K562 (cell line): ENCODE measurements around the gene DUSP28. TPM values are rescaled to one million over a fixed set of nuclear protein-coding genes. Genes with fewer than 3 reads are reported as not detected.

Source experiments
- ATF1 ChIP-seq, 2 experiments: fragments of 450-650 bp in 1 of 2; IDR thresholded peaks; 2 replicates each; pipeline ENCODE4 v1.6.1; 2016; ENCODE audit warnings: missing compliant biosample characterization in 1 of 2, missing genetic modification characterization in 1 of 2
- BRF1 ChIP-seq: IDR thresholded peaks from 3 replicates; pipeline ENCODE4 v1.6.1; 2011; ENCODE audit warnings: borderline replicate concordance, mild to moderate bottlenecking; ENCODE audit not compliant: insufficient read length; ENCODE audit errors: extremely low read depth
- CBX3 ChIP-seq, 2 experiments: IDR thresholded peaks; 1 replicate in 1 of 2; 2 replicates in 1 of 2; pipeline ENCODE4 v1.6.1; 2012; ENCODE audit warnings: inconsistent platforms in 2 of 2, low read length in 2 of 2, borderline replicate concordance in 1 of 2, control low read depth in 1 of 2
- E2F5 ChIP-seq: sonication (generic); formaldehyde crosslinking; IDR thresholded peaks from 2 replicates; pipeline ENCODE4 v1.8.0; 2022; ENCODE audit warnings: mild to moderate bottlenecking, missing genetic modification reagents
- HMG20B ChIP-seq: fragments of 250-450 bp; sonication (Bioruptor Pico); IDR thresholded peaks from 2 replicates; pipeline ENCODE4 v1.5.0; 2021; ENCODE audit warnings: mild to moderate bottlenecking
- LARP7 ChIP-seq: fragments of 450-650 bp; IDR thresholded peaks from 2 replicates; pipeline ENCODE4 v1.6.1; 2016
- MAFG ChIP-seq: fragments of 450-650 bp; conservative IDR thresholded peaks from 2 replicates; pipeline ENCODE4 v1.6.1; 2016; ENCODE audit warnings: missing genetic modification characterization, missing compliant biosample characterization
- MXD1 ChIP-seq: fragments of 250-450 bp; sonication (Bioruptor Pico); IDR thresholded peaks from 2 replicates; pipeline ENCODE4 v1.8.0; 2021; ENCODE audit warnings: borderline replicate concordance, mild to moderate bottlenecking, moderate library complexity; ENCODE audit not compliant: poor library complexity, severe bottlenecking
- NFYB ChIP-seq: IDR thresholded peaks from 2 replicates; pipeline ENCODE4 v1.6.1; 2011; ENCODE audit warnings: mild to moderate bottlenecking, moderate library complexity; ENCODE audit not compliant: insufficient read length; ENCODE audit errors: extremely low read depth
- NR0B1 ChIP-seq: fragments of 450-650 bp; IDR thresholded peaks from one replicate; pipeline ENCODE4 v1.6.1; 2018; ENCODE audit warnings: mild to moderate bottlenecking, moderate library complexity; ENCODE audit not compliant: partially characterized antibody
- RB1 ChIP-seq: fragments of 450-650 bp; IDR thresholded peaks from 2 replicates; pipeline ENCODE4 v1.6.1; 2017; ENCODE audit warnings: low read depth, mild to moderate bottlenecking
- RBM17 ChIP-seq: fragments of 200-400 bp; formaldehyde crosslinking; IDR thresholded peaks from 2 replicates; pipeline ENCODE4 v1.6.1; 2017; ENCODE audit warnings: low read depth, mild to moderate bottlenecking, low read length, borderline replicate concordance
- RFX1 ChIP-seq: fragments of 450-650 bp; IDR thresholded peaks from 2 replicates; pipeline ENCODE4 v1.6.1; 2016; ENCODE audit warnings: mild to moderate bottlenecking, moderate library complexity
- RUNX1 ChIP-seq: sonication (generic); IDR thresholded peaks from 2 replicates; pipeline ENCODE4 v1.6.1; 2016; ENCODE audit warnings: antibody characterized with exemption, low read depth
- TEAD4 ChIP-seq, 2 experiments: sonication (generic) in 1 of 2; formaldehyde crosslinking in 1 of 2; IDR thresholded peaks; 2 replicates each; pipeline versions ENCODE4 v1.6.1 to v1.8.0; 2012 to 2022; ENCODE audit warnings: borderline replicate concordance in 1 of 2, inconsistent platforms in 1 of 2, low read length in 1 of 2, mild to moderate bottlenecking in 1 of 2, missing genetic modification reagents in 1 of 2
- TGIF2 ChIP-seq: sonication (generic); formaldehyde crosslinking; IDR thresholded peaks from 2 replicates; pipeline ENCODE4 v1.8.1; 2022; ENCODE audit warnings: mild to moderate bottlenecking, missing genetic modification reagents, moderate library complexity
- ZC3H8 ChIP-seq: fragments of 450-650 bp; IDR thresholded peaks from 2 replicates; pipeline ENCODE4 v1.6.1; 2017
- ZNF124 ChIP-seq: sonication (generic); formaldehyde crosslinking; IDR thresholded peaks from 2 replicates; pipeline ENCODE4 v1.8.1; 2022; ENCODE audit warnings: missing genetic modification reagents
- ZNF232 ChIP-seq: sonication (generic); formaldehyde crosslinking; IDR thresholded peaks from 2 replicates; pipeline ENCODE4 v1.8.0; 2022; ENCODE audit warnings: mild to moderate bottlenecking, missing genetic modification reagents
- ZNF277 ChIP-seq: fragments of 250-450 bp; sonication (Bioruptor Pico); IDR thresholded peaks from 2 replicates; pipeline ENCODE4 v1.8.0; 2022; ENCODE audit warnings: inconsistent platforms, mild to moderate bottlenecking, moderate library complexity, borderline replicate concordance
- polyA plus RNA-seq, 8 experiments: library from polyadenylated mRNA; depleted of rRNA in 4 of 8; stranded (reverse) in 5 of 8; unstranded in 3 of 8; fragments of >200 nt; fragmentation: Nextera tagmentation in 2 of 8; fragmentation: Illumina TruSeq in 1 of 8; extraction: Ambion mirVana in 2 of 8; extraction: Trizol in 1 of 8; gene quantifications; 2 replicates each; pipeline versions ENCODE4 v1.2.1 to v1.2.3, GENCODE V29; 2011 to 2014; ENCODE audit warnings: inconsistent platforms in 1 of 8, missing spikeins in 1 of 8
- total RNA-seq, 7 experiments: library from RNA; depleted of rRNA in 6 of 7; stranded (reverse); fragments of >200 nt in 6 of 7; fragmentation: Illumina TruSeq in 2 of 7; extraction: Trizol in 2 of 7; gene quantifications; 2 replicates each; pipeline versions ENCODE4 v1.2.1 to v1.2.3, GENCODE V29; 2011 to 2021; ENCODE audit warnings: low replicate concordance in 1 of 7

The DUSP28 gene
- total and polyA plus RNA-seq, 9 of the 15 experiments (the other 6 are each of a cell fraction or from before 2014, with no cell fraction given): 2.8 to 8.1 (median 4.2) TPM

GRCh38 chr2:240568678-240569522 lies 8.7 kb downstream of the DUSP28 start (continued):
- TF ChIP-seq TEAD4 (IDR thresholded peaks at IDR 0.05; ENCODE audit: low read length) (no peak), TEAD4 (CRISPR knock-in tag; IDR thresholded peaks at IDR 0.05; ENCODE audit: borderline replicate concordance) (no peak), RUNX1 (no peak), ZC3H8 (no peak), HMG20B (CRISPR knock-in tag) (no peak), ATF1 (CRISPR knock-in tag; IDR thresholded peaks at IDR 0.05) (no peak), ATF1 (tag; IDR thresholded peaks at IDR 0.05) (no peak), LARP7 (no peak), TGIF2 (CRISPR knock-in tag) (no peak), NR0B1 (no peak), RBM17 (no peak), CBX3 (IDR thresholded peaks at IDR 0.05; ENCODE audit: borderline replicate concordance in 1 of 2, low read length in 2 of 2) (no peak), MAFG (tag) (no peak), E2F5 (CRISPR knock-in tag) (no peak), NFYB (no peak), MXD1 (CRISPR knock-in tag) (no peak), ZNF124 (CRISPR knock-in tag) (no peak), RB1 (0 out of 2 replicates have a peak, but pooled peaks have one; percentile 10), ZNF277 (no peak), BRF1 (no peak), ZNF232 (CRISPR knock-in tag) (no peak), RFX1 (no peak)
